ENCODE measurements around the gene GPI.

GPI gene

DNA sequence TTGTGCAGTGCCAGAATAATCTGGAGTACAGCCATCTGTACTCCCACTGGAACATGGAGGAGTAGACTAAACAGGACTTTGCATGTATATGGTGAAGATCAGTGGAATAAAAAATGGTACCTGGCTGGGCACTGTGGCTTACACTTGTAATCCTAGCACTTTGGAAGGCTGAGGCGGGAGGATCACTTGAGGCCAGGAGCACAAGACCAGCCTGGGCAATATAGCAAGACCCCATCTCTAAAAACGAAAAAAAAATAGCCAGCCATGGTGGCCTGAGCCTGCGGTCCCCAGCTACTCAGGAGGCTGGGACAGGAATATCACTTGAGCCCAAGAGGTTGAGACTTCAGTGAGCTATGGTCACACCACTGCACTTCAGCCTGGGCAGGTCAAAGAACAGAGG, 83.2 kb downstream of the GPI start:
- TF ChIP-seq, protein P1, sequence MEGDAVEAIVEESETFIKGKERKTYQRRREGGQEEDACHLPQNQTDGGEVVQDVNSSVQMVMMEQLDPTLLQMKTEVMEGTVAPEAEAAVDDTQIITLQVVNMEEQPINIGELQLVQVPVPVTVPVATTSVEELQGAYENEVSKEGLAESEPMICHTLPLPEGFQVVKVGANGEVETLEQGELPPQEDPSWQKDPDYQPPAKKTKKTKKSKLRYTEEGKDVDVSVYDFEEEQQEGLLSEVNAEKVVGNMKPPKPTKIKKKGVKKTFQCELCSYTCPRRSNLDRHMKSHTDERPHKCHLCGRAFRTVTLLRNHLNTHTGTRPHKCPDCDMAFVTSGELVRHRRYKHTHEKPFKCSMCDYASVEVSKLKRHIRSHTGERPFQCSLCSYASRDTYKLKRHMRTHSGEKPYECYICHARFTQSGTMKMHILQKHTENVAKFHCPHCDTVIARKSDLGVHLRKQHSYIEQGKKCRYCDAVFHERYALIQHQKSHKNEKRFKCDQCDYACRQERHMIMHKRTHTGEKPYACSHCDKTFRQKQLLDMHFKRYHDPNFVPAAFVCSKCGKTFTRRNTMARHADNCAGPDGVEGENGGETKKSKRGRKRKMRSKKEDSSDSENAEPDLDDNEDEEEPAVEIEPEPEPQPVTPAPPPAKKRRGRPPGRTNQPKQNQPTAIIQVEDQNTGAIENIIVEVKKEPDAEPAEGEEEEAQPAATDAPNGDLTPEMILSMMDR (IDR thresholded peaks at IDR 0.05; ENCODE audit: insufficient read depth, low read depth, low read length, missing control alignments): no peak
- no peak for DNase-seq (ENCODE audit: low read depth)
- no peak overlapping the region for H3K4me3 ChIP-seq (ENCODE audit: low read depth, low read length)
